Gastroesophageal sphincter (tissue), 4 donors: Measurements from ENCODE around the gene COL1A2. TPM values are rescaled to one million over a fixed set of nuclear protein-coding genes. Genes with fewer than 3 reads are reported as not detected.

ENCODE experiments used
- ATAC-seq: fragments of 150-250 bp; one replicate; pipeline ENCODE4 v1.9.1; 2016; ENCODE audit warnings: mild to moderate bottlenecking, moderate library complexity
- H3K27ac ChIP-seq, 4 donors: fragments of 200-600 bp; sonication (generic) in 3 of 4; 1 replicate in 3 of 4; 2 replicates in 1 of 4; pipeline ENCODE4 v1.5.1; 2016 to 2019
- H3K27me3 ChIP-seq: fragments of 200-600 bp; sonication (generic); one replicate; pipeline ENCODE4 v1.5.1; 2019
- H3K36me3 ChIP-seq, 2 donors: fragments of 200-600 bp; sonication (generic); one replicate each; pipeline ENCODE4 v1.5.1; 2019; ENCODE audit warnings: control low read depth in 1 of 2
- H3K4me1 ChIP-seq, 3 donors: fragments of 200-600 bp; sonication (generic); 1 replicate in 2 of 3; 2 replicates in 1 of 3; pipeline ENCODE4 v1.5.1; 2016 to 2019; ENCODE audit warnings: control low read depth in 2 of 3
- H3K4me3 ChIP-seq, 2 donors: fragments of 200-600 bp; sonication (generic); one replicate each; pipeline ENCODE4 v1.5.1; 2019; ENCODE audit warnings: mild to moderate bottlenecking in 1 of 2, moderate library complexity in 1 of 2
- H3K9me3 ChIP-seq, 3 donors: fragments of 200-600 bp; sonication (generic); one replicate each; pipeline ENCODE4 v1.5.1; 2017 to 2019; ENCODE audit warnings: control low read depth in 2 of 3
- EP300 ChIP-seq: sonication (generic); formaldehyde crosslinking; IDR thresholded peaks from one replicate; pipeline ENCODE4 v1.6.1; 2017; ENCODE audit warnings: antibody characterized with exemption, mild to moderate bottlenecking
- POLR2A ChIP-seq, 2 donors: fragments of 450-650 bp; IDR thresholded peaks; one replicate each; pipeline ENCODE4 v1.6.1; 2017; ENCODE audit warnings: antibody characterized with exemption in 2 of 2, mild to moderate bottlenecking in 2 of 2, moderate library complexity in 1 of 2
- POLR2AphosphoS5 ChIP-seq: sonication (generic); formaldehyde crosslinking; IDR thresholded peaks from one replicate; pipeline ENCODE4 v1.6.1; 2017; ENCODE audit warnings: antibody characterized with exemption
- WGBS, 2 donors: methylation state at CpG; one replicate each; pipeline ENCODE4 v1.1.5; 2018; ENCODE audit warnings: low coverage in 1 of 2; 5-methylcytosine and 5-hydroxymethylcytosine counted together
- total RNA-seq, 4 donors: library from RNA; depleted of rRNA; stranded (reverse); fragments of >200 nt; gene quantifications; one replicate each; pipeline ENCODE4 v1.1.0, GENCODE V29; 2016
- TF ChIP-seq, protein P1 (sequence below), 4 experiments: fragments of 200-600 bp in 2 of 4; fragments of 450-650 bp in 2 of 4; sonication (generic) in 1 of 4; IDR thresholded peaks; one replicate each; pipeline ENCODE4 v1.5.1; 2017 to 2019; ENCODE audit warnings: antibody characterized with exemption in 4 of 4, mild to moderate bottlenecking in 2 of 4, moderate library complexity in 2 of 4

Gene COL1A2
- total RNA-seq, 4 donors from 2014 or later = 203 to 686 (median 311) TPM

DNA sequence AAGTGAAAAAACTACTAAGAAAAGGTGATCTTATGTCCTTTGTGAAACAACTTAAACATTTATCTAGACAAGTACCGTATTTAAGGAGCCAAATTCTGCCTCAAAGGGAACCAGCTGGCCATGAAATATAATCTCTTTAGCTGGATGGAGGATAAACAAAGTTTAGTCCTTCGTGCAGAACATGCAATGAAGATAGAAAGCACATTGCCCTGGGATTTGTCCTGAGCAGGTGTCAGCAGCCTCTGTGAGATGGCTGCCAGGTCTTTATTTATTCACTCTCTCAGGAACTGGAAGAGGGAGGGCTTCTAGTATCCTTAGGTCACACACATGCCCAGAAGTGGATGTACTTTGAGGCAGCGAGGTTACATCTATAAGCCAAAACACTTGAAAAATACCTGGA is 57.5 kb downstream of the COL1A2 start:
- H3K36me3 ChIP-seq = no peaks in the 10 kb centered on the region

GRCh38 chr7:94453898-94454297 is 59.2 kb downstream of the COL1A2 start:
- TF ChIP-seq POLR2AphosphoS5 (no peak), POLR2A (IDR thresholded peaks at IDR 0.05) (no peak), EP300 (no peak)
- TF ChIP-seq, protein P1, sequence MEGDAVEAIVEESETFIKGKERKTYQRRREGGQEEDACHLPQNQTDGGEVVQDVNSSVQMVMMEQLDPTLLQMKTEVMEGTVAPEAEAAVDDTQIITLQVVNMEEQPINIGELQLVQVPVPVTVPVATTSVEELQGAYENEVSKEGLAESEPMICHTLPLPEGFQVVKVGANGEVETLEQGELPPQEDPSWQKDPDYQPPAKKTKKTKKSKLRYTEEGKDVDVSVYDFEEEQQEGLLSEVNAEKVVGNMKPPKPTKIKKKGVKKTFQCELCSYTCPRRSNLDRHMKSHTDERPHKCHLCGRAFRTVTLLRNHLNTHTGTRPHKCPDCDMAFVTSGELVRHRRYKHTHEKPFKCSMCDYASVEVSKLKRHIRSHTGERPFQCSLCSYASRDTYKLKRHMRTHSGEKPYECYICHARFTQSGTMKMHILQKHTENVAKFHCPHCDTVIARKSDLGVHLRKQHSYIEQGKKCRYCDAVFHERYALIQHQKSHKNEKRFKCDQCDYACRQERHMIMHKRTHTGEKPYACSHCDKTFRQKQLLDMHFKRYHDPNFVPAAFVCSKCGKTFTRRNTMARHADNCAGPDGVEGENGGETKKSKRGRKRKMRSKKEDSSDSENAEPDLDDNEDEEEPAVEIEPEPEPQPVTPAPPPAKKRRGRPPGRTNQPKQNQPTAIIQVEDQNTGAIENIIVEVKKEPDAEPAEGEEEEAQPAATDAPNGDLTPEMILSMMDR (IDR thresholded peaks at IDR 0.05) = no peak
- ATAC-seq = peak; percentile 46
- 82 to 85% methylated on average over 2 of the region's 2 CpGs for WGBS, 2 donors

More for the DNA sequence above, 57.5 kb downstream of the COL1A2 start:
- H3K4me1 ChIP-seq = peaks cover 0 to 11% (median 0%) of the 10 kb centered on the region in 3 donors
- WGBS, 2 donors = 21 to 39% methylated on average over 3 of the region's 3 CpGs
- H3K27me3 ChIP-seq = no peaks in the 10 kb centered on the region
- H3K4me3 ChIP-seq = no peak overlapping the region
- H3K27ac ChIP-seq = no peak overlapping the region
- TF ChIP-seq EP300 = no peak
- TF ChIP-seq POLR2AphosphoS5 = peak; percentile 61
- ATAC-seq = no peak
- no peaks in the 10 kb centered on the region for H3K9me3 ChIP-seq

DNA sequence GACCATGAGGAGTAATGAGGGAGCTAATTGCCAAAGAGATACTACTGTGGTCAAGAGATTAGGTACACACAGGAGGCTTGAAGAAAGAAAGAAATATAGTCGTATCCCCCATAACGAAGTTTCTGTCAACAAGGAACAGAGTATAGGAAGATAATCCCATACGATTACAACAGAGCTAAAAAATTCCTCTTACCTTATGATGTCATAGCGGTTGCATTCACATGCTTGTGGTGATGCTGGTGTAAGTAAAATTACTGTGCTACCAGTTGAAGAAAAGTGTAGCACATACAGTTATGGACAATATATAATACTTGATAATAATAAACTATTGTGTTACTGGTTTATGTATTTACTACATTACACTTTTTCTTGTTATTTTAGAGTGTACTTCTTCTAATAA is 63.3 kb downstream of the COL1A2 start:
- WGBS, 2 donors = 92 to 94% methylated on average over 4 of the region's 4 CpGs
- H3K27me3 ChIP-seq = no peaks in the 10 kb centered on the region
- H3K4me3 ChIP-seq = no peak overlapping the region
- H3K36me3 ChIP-seq = no peaks in the 10 kb centered on the region
- no peak overlapping the region for H3K27ac ChIP-seq
- no peaks in the 10 kb centered on the region for H3K9me3 ChIP-seq
- H3K4me1 ChIP-seq = no peaks in the 10 kb centered on the region
- TF ChIP-seq POLR2A (IDR thresholded peaks at IDR 0.05) = no peak
- TF ChIP-seq POLR2AphosphoS5 = no peak
- TF ChIP-seq, protein P1 (IDR thresholded peaks at IDR 0.05) = no peak
- no peak for TF ChIP-seq EP300
- ATAC-seq = no peak

More at GRCh38 chr7:94453898-94454297, 59.2 kb downstream of the COL1A2 start:
- Histone ChIP-seq H3K4me1 (peaks cover 0 to 11% (median 0%) of the 10 kb centered on the region in 3 donors), H3K27me3 (no peaks in the 10 kb centered on the region), H3K36me3 (no peaks in the 10 kb centered on the region), H3K27ac (no peak overlapping the region), H3K4me3 (no peak overlapping the region), H3K9me3 (no peaks in the 10 kb centered on the region)

DNA sequence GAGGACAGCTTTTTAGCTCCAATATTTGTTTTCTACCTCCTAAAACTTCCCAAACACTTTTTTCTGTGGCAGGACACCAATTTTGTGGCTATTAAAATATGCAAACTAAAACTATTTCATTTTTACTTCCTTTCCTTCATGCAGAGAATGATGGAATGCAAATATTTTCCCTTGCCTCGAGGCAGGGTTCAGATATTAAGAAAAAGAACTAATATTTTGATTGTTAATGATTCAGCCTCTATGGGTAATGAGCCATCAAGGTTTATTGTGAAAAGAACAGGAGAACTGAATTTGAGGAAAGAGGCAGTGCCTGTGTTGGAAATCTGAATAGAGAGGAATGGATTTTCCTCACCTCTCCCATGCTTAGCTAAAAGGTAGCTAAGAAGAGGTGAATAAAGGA is 71.8 kb downstream of the COL1A2 start:
- peaks cover 0 to 11% (median 0%) of the 10 kb centered on the region in 3 donors for H3K9me3 ChIP-seq
- no peak for ATAC-seq
- no peak overlapping the region for H3K4me3 ChIP-seq
- TF ChIP-seq, protein P1 (IDR thresholded peaks at IDR 0.05) = no peak
- TF ChIP-seq POLR2AphosphoS5 (no peak), POLR2A (IDR thresholded peaks at IDR 0.05) (no peak), EP300 (no peak)
- H3K4me1 ChIP-seq = no peaks in the 10 kb centered on the region
- no peaks in the 10 kb centered on the region for H3K36me3 ChIP-seq
- no peaks in the 10 kb centered on the region for H3K27me3 ChIP-seq
- H3K27ac ChIP-seq = no peak overlapping the region
- WGBS, 2 donors = 0 to 33% methylated on average over 1 of the region's 1 CpG

DNA sequence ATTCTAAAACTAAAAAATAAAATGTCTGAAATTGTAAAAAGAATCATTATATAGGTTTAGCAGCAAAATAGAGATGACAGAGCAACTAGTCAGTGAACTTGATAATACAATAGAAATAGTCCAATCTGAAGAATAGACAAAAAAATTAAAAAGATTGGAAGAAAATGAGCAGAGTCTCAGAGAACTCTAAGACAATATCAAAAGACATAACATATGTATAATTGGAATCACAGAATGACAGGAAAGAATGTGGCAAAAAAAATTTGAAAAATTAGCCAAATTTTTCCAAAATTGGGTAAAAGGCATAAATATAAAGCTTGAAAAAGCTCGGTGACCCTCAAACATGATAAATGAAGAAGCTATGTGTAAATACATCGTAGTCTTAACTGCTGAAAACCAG is 76.9 kb downstream of the COL1A2 start:
- H3K9me3 ChIP-seq = peaks cover 0 to 18% (median 0%) of the 10 kb centered on the region in 3 donors

More for the DNA sequence above, 76.9 kb downstream of the COL1A2 start:
- no peak for ATAC-seq
- H3K27me3 ChIP-seq = no peaks in the 10 kb centered on the region
- H3K4me3 ChIP-seq = no peak overlapping the region
- no peaks in the 10 kb centered on the region for H3K36me3 ChIP-seq
- H3K27ac ChIP-seq = no peak overlapping the region
- WGBS, 2 donors = 78 to 94% methylated on average over 2 of the region's 2 CpGs
- TF ChIP-seq POLR2A (IDR thresholded peaks at IDR 0.05) (no peak), EP300 (no peak), POLR2AphosphoS5 (no peak)
- TF ChIP-seq, protein P1 (IDR thresholded peaks at IDR 0.05) = no peak
- H3K4me1 ChIP-seq = no peaks in the 10 kb centered on the region
